DOHH2 (cell line): ENCODE data around the gene ABHD10.

Experiments used
- H3F3A ChIP-seq: fragments of 200-600 bp; sonication (generic), shearing (Covaris generic); 2 replicates; pipeline ENCODE4 v1.6.0; 2016; ENCODE audit warnings: antibody characterized with exemption, mild to moderate bottlenecking; ENCODE audit not compliant: control insufficient read depth, insufficient read depth
- H3K27ac ChIP-seq: fragments of 200-600 bp; sonication (generic); 2 replicates; pipeline ENCODE4 v1.5.1; 2014; ENCODE audit warnings: low read depth, mild to moderate bottlenecking, low read length, moderate library complexity
- H3K27me3 ChIP-seq: fragments of 200-600 bp; sonication (generic); 2 replicates; pipeline ENCODE4 v1.6.1; 2014; ENCODE audit warnings: mild to moderate bottlenecking, low read length, mixed read lengths; ENCODE audit not compliant: control insufficient read depth
- H3K36me3 ChIP-seq: fragments of 200-600 bp; sonication (generic); 2 replicates; pipeline ENCODE4 v1.6.1; 2014; ENCODE audit warnings: mild to moderate bottlenecking, low read length, moderate library complexity, mixed read lengths; ENCODE audit not compliant: control insufficient read depth
- H3K4me1 ChIP-seq: fragments of 200-600 bp; sonication (generic); 2 replicates; pipeline ENCODE4 v1.6.1; 2014; ENCODE audit warnings: mild to moderate bottlenecking, low read length, mixed read lengths; ENCODE audit not compliant: control insufficient read depth
- H3K4me2 ChIP-seq: fragments of 200-600 bp; sonication (generic); 2 replicates; pipeline ENCODE4 v1.6.0; 2014; ENCODE audit warnings: mild to moderate bottlenecking, low read length, moderate library complexity
- H3K4me3 ChIP-seq: fragments of 200-600 bp; sonication (generic); 2 replicates; pipeline ENCODE4 v1.5.1; 2014; ENCODE audit warnings: mild to moderate bottlenecking, low read length, mixed read lengths
- H3K79me2 ChIP-seq: fragments of 200-600 bp; sonication (generic); 2 replicates; pipeline ENCODE4 v1.6.1; 2014; ENCODE audit warnings: mild to moderate bottlenecking, low read length, mixed read lengths; ENCODE audit not compliant: control insufficient read depth
- H3K9me2 ChIP-seq: fragments of 200-600 bp; sonication (generic); replicated peaks from 2 replicates; pipeline ENCODE4 v1.6.1; 2014; ENCODE audit warnings: mild to moderate bottlenecking, low read length, mixed read lengths; ENCODE audit not compliant: control insufficient read depth
- H3K9me3 ChIP-seq: fragments of 200-600 bp; sonication (generic); 2 replicates; pipeline ENCODE4 v1.6.1; 2014; ENCODE audit warnings: antibody characterized with exemption, low read length, mixed read lengths; ENCODE audit not compliant: control insufficient read depth, insufficient read depth
- H4K20me1 ChIP-seq: fragments of 200-600 bp; sonication (generic); 2 replicates; pipeline ENCODE4 v1.6.0; 2014; ENCODE audit warnings: low read depth, mild to moderate bottlenecking, antibody characterized with exemption, low read length, moderate library complexity; ENCODE audit not compliant: control insufficient read depth, insufficient read depth
- EZH2phosphoT487 ChIP-seq: fragments of 200-600 bp; sonication (generic); IDR thresholded peaks from 2 replicates; pipeline ENCODE4 v1.6.1; 2017; ENCODE audit warnings: borderline replicate concordance, mild to moderate bottlenecking, antibody characterized with exemption, low read length, moderate library complexity, mixed read lengths
- TF ChIP-seq, protein P1 (sequence below): fragments of 200-600 bp; sonication (generic); IDR thresholded peaks from one replicate; pipeline ENCODE4 v1.5.1; 2014; ENCODE audit warnings: antibody characterized with exemption, mild to moderate bottlenecking, low read depth, low read length; ENCODE audit not compliant: poor library complexity, severe bottlenecking

The ABHD10 gene

DNA sequence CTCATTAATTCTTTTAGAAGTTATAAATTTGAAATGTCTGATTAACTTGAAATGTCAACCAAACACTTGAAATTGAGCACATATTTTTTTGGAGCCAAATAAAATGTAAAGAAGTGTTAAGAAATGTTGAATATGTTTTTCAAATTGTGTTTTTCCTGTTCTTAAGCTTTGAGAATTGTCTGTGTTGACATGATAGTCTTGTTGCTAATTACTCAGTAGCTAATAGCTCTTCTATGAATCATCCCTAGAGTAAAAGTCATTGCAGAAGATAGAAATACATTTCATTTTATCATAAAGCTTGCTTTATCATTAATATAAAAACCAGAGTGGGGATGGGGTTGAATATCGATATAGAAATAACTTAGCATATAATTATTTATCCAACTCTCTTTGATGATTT, 41.9 kb upstream of the ABHD10 start:
- no peaks in the 10 kb centered on the region for H3K9me3 ChIP-seq

DNA sequence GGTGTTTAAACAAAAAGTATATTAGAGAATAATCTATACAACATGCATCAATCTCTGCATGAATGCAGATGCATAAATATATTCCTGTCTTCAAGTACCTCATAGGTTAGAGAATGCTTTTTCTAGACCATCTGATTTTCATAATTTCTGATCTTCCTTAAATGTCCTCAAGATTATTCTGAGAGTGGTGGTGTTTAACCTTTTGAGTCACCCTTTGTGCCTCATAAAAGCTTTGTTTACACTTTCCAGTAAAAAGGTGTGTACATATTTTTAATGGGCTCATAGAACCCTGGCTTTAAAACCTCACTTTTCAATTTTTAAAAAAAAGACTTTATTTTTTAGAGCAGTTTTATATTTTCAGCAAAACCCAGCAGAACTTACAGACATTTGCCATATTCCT, 41.0 kb upstream of the ABHD10 start:
- no peak overlapping the region for H3K27ac ChIP-seq
- no peaks in the 10 kb centered on the region for H3K9me2 ChIP-seq
- no peaks in the 10 kb centered on the region for H3K9me3 ChIP-seq
- H3F3A ChIP-seq = no peaks in the 10 kb centered on the region
- H4K20me1 ChIP-seq = no peaks in the 10 kb centered on the region
- no peaks in the 10 kb centered on the region for H3K4me1 ChIP-seq
- no peak overlapping the region for H3K4me2 ChIP-seq
- no peaks in the 10 kb centered on the region for H3K36me3 ChIP-seq
- no peaks in the 10 kb centered on the region for H3K79me2 ChIP-seq
- peaks cover 4% of the 10 kb centered on the region; the same call in 1 of the 2 replicates for H3K27me3 ChIP-seq
- H3K4me3 ChIP-seq = no peak overlapping the region
- TF ChIP-seq EZH2phosphoT487 = no peak
- TF ChIP-seq, protein P1, sequence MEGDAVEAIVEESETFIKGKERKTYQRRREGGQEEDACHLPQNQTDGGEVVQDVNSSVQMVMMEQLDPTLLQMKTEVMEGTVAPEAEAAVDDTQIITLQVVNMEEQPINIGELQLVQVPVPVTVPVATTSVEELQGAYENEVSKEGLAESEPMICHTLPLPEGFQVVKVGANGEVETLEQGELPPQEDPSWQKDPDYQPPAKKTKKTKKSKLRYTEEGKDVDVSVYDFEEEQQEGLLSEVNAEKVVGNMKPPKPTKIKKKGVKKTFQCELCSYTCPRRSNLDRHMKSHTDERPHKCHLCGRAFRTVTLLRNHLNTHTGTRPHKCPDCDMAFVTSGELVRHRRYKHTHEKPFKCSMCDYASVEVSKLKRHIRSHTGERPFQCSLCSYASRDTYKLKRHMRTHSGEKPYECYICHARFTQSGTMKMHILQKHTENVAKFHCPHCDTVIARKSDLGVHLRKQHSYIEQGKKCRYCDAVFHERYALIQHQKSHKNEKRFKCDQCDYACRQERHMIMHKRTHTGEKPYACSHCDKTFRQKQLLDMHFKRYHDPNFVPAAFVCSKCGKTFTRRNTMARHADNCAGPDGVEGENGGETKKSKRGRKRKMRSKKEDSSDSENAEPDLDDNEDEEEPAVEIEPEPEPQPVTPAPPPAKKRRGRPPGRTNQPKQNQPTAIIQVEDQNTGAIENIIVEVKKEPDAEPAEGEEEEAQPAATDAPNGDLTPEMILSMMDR = no peak

More for the DNA sequence above, 41.9 kb upstream of the ABHD10 start:
- Histone ChIP-seq H3K27me3 (peaks cover 6% of the 10 kb centered on the region; the same call in 1 of the 2 replicates), H3K4me3 (no peak overlapping the region), H3K79me2 (no peaks in the 10 kb centered on the region), H4K20me1 (no peaks in the 10 kb centered on the region), H3F3A (no peaks in the 10 kb centered on the region), H3K36me3 (no peaks in the 10 kb centered on the region), H3K4me2 (no peak overlapping the region), H3K4me1 (no peaks in the 10 kb centered on the region), H3K9me2 (no peaks in the 10 kb centered on the region), H3K27ac (no peak overlapping the region)
- no peak for TF ChIP-seq EZH2phosphoT487
- TF ChIP-seq, protein P1 = no peak

DNA sequence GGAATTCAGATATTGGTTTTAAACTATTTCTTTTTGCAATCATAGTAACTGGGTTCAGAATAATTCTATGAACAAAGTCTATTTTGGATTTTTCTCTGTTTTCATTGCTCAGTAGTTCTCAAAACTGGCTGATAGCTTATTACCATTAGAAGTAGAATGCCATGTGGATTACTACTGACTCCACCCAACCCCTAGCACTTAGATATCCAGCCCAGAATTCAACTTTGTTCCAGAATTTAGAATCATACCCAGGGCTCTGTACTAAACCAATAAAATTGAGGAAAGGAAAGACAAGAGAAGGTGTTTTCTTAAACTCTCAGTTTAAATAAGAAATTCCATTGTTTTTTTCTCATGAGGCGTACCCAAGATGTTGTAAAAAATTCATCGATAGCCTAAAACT, 39.0 kb upstream of the ABHD10 start:
- Histone ChIP-seq H3K9me2 (no peaks in the 10 kb centered on the region), H3K79me2 (no peaks in the 10 kb centered on the region), H3K36me3 (no peaks in the 10 kb centered on the region), H3F3A (no peaks in the 10 kb centered on the region), H3K4me1 (no peaks in the 10 kb centered on the region), H4K20me1 (no peaks in the 10 kb centered on the region), H3K9me3 (no peaks in the 10 kb centered on the region), H3K4me2 (no peak overlapping the region), H3K27me3 (no peaks in the 10 kb centered on the region; the same call in 1 of the 2 replicates), H3K27ac (no peak overlapping the region), H3K4me3 (no peak overlapping the region)
- TF ChIP-seq EZH2phosphoT487 = no peak
- TF ChIP-seq, protein P1 = no peak
